NT2/D1 (cell line): ENCODE data around the gene LRRC46.

Source experiments
- YY1 ChIP-seq: IDR thresholded peaks from 2 replicates; pipeline ENCODE4 v1.6.1; 2011; ENCODE audit not compliant: insufficient read length, insufficient read depth
- ZNF274 ChIP-seq: IDR thresholded peaks from 2 replicates; pipeline ENCODE4 v1.6.1; 2011; ENCODE audit warnings: mild to moderate bottlenecking, low read depth, low read length

- TF ChIP-seq ZNF274 (no peak), YY1 (no peak)
Observed at GRCh38 chr17:47852113-47852949, 20.9 kb downstream of the LRRC46 start.
